Measurements from ENCODE around the gene TPRG1L. TPM values are rescaled to one million over a fixed set of nuclear protein-coding genes. Genes with fewer than 3 reads are reported as not detected.

The TPRG1L gene
- total and polyA plus RNA-seq, 10 of the 15 experiments (the other 5 are each of a cell fraction or from before 2014, with no cell fraction given), result 1.5 to 16.5 (median 8.0) TPM

DNA sequence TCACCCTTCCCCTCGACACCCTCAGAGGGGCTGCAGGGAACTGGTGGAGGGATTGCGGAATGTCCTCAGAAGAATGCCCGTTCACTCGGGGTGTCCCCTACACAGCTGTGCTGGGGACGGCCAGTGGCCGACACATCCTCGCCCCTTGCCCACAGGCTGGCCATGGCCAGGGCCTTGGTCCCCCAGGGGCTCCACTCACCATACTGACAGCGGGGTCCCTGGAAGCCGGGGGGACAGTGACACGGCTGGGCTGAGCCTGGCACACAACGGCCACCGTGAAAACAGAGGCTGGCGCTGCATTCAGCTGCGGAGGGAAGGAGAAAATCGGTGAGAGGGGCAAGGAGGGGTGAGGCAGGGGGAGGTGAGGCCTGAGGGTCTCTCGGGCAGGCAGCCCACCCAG, 45.2 kb upstream of the TPRG1L start:
- in situ Hi-C loops (cut with MboI), result no loop called here
- SMC1A ChIA-PET (ENCODE audit: uncharacterized antibody, unreplicated experiment), result interaction anchor here (0.7 kb wide), 1 partner anchor 1048 kb away, joined by 3 read pairs; no protein-coding TSS in a partner anchor

DNA sequence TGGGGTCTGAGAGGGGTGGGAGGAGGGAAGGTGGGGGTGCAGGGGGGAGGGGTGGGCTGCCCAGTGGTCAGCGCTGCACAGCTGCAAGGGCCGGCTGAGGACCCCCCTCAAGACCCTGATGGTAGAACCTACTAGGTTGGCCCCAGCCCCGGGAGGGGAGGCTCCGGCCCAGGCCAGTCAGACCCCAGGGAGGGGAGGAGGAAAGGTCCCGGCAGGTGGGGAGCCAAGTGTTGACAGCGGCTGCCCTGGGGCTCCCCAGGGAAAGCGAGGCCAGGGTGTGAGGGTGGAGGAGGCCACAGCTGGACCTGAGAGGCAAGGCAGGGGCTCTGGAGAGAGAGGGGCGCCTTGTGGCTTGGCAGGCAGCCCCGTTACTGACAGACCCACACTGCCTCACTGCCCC, 44.6 kb upstream of the TPRG1L start:
- H3K9me3 ChIP-seq (replicated peaks; ENCODE audit: control insufficient read depth, insufficient read depth, low read length), result no peaks in the 10 kb centered on the region; the same call in 2 of the 3 replicates
- BruUV-seq (replicated peaks), result no TSS peak

More for the DNA sequence above, 45.2 kb upstream of the TPRG1L start:
- no peaks in the 10 kb centered on the region for H3K36me3 ChIP-seq (ENCODE audit: control insufficient read depth in 2 of 2, insufficient read depth in 2 of 2, low read length in 1 of 2)
- H3K27me3 ChIP-seq (replicated peaks in 1 of 2; ENCODE audit: control insufficient read depth in 2 of 2, insufficient read depth in 2 of 2, low read length in 1 of 2), result no peaks in the 10 kb centered on the region
- H3K9ac ChIP-seq (ENCODE audit: control insufficient read depth, insufficient read depth, low read length), result no peak overlapping the region
- TF ChIP-seq CBX3 (IDR thresholded peaks at IDR 0.05; ENCODE audit: borderline replicate concordance, low read depth), result no peak
- TF ChIP-seq, protein P1, sequence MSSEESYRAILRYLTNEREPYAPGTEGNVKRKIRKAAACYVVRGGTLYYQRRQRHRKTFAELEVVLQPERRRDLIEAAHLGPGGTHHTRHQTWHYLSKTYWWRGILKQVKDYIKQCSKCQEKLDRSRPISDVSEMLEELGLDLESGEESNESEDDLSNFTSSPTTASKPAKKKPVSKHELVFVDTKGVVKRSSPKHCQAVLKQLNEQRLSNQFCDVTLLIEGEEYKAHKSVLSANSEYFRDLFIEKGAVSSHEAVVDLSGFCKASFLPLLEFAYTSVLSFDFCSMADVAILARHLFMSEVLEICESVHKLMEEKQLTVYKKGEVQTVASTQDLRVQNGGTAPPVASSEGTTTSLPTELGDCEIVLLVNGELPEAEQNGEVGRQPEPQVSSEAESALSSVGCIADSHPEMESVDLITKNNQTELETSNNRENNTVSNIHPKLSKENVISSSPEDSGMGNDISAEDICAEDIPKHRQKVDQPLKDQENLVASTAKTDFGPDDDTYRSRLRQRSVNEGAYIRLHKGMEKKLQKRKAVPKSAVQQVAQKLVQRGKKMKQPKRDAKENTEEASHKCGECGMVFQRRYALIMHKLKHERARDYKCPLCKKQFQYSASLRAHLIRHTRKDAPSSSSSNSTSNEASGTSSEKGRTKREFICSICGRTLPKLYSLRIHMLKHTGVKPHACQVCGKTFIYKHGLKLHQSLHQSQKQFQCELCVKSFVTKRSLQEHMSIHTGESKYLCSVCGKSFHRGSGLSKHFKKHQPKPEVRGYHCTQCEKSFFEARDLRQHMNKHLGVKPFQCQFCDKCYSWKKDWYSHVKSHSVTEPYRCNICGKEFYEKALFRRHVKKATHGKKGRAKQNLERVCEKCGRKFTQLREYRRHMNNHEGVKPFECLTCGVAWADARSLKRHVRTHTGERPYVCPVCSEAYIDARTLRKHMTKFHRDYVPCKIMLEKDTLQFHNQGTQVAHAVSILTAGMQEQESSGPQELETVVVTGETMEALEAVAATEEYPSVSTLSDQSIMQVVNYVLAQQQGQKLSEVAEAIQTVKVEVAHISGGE (CRISPR knock-in tag; IDR thresholded peaks at IDR 0.05), result no peak
- ATAC-seq (no peak), DNase-seq (ENCODE audit: low read depth, low spot score) (no peak), FAIRE-seq (no peak)
- 58% methylated on average over 13 of the region's 16 CpGs for WGBS (ENCODE audit: insufficient coverage, insufficient replicate concordance, low lambda C conversion rate, missing lambda C conversion rate)
- BruUV-seq (replicated peaks), result no TSS peak
- ChIA-PET RAD21 (ENCODE audit: unreplicated experiment) (no interaction called here), CTCF (interaction anchor here (1.0 kb wide), 1 partner anchor 35 kb away, joined by 3 read pairs; no protein-coding TSS in a partner anchor), POLR2A (no interaction called here)
- H3K9me3 ChIP-seq (replicated peaks; ENCODE audit: control insufficient read depth, insufficient read depth, low read length), result no peaks in the 10 kb centered on the region; the same call in 2 of the 3 replicates
- intact Hi-C loops (cut with micrococcal nuclease; ENCODE audit: unreplicated experiment), result no loop called here
- H2AFZ ChIP-seq (ENCODE audit: control insufficient read depth, low read depth, low read length), result no peak overlapping the region
- no peaks in the 10 kb centered on the region for H3K79me2 ChIP-seq (ENCODE audit: control insufficient read depth, insufficient read depth, low read length)
- H3K27ac ChIP-seq (ENCODE audit: control insufficient read depth, insufficient read depth), result no peak overlapping the region
- H3K4me1 ChIP-seq (ENCODE audit: control insufficient read depth, insufficient read depth, low read length), result no peaks in the 10 kb centered on the region
- H3K4me3 ChIP-seq, result no peak overlapping the region
- no peak overlapping the region for H3K4me2 ChIP-seq (ENCODE audit: control insufficient read depth, insufficient read depth)
- no peaks in the 10 kb centered on the region for H4K20me1 ChIP-seq (ENCODE audit: control insufficient read depth, insufficient read depth)

More for the DNA sequence above, 44.6 kb upstream of the TPRG1L start:
- H3K36me3 ChIP-seq (ENCODE audit: control insufficient read depth in 2 of 2, insufficient read depth in 2 of 2, low read length in 1 of 2), result no peaks in the 10 kb centered on the region
- ChIA-PET POLR2A (no interaction called here), SMC1A (ENCODE audit: uncharacterized antibody, unreplicated experiment) (no interaction called here), RAD21 (ENCODE audit: unreplicated experiment) (no interaction called here), CTCF (no interaction called here)
- no peaks in the 10 kb centered on the region for H4K20me1 ChIP-seq (ENCODE audit: control insufficient read depth, insufficient read depth)
- intact Hi-C loops (cut with micrococcal nuclease; ENCODE audit: unreplicated experiment), result no loop called here
- H3K79me2 ChIP-seq (ENCODE audit: control insufficient read depth, insufficient read depth, low read length), result no peaks in the 10 kb centered on the region
- H3K4me1 ChIP-seq (ENCODE audit: control insufficient read depth, insufficient read depth, low read length), result no peaks in the 10 kb centered on the region
- H3K4me3 ChIP-seq, result no peak overlapping the region
- no peak overlapping the region for H3K9ac ChIP-seq (ENCODE audit: control insufficient read depth, insufficient read depth, low read length)
- no peak for TF ChIP-seq TCF12 (IDR thresholded peaks at IDR 0.05; ENCODE audit: low read depth, low read length)
- TF ChIP-seq, protein P2, sequence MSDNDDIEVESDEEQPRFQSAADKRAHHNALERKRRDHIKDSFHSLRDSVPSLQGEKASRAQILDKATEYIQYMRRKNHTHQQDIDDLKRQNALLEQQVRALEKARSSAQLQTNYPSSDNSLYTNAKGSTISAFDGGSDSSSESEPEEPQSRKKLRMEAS (IDR thresholded peaks at IDR 0.05; ENCODE audit: low read depth, low read length), result no peak
- no peak for TF ChIP-seq NFYB (IDR thresholded peaks at IDR 0.05; ENCODE audit: insufficient read depth, low read depth, low read length)
- no peak for TF ChIP-seq SPI1 (IDR thresholded peaks at IDR 0.05; ENCODE audit: borderline replicate concordance, insufficient read depth, low read depth, low read length)
- ATAC-seq (no peak), FAIRE-seq (no peak), DNase-seq (ENCODE audit: low read depth, low spot score) (no peak)
- H3K27me3 ChIP-seq (replicated peaks in 1 of 2; ENCODE audit: control insufficient read depth in 2 of 2, insufficient read depth in 2 of 2, low read length in 1 of 2), result no peaks in the 10 kb centered on the region
- H3K4me2 ChIP-seq (ENCODE audit: control insufficient read depth, insufficient read depth), result no peak overlapping the region
- WGBS (ENCODE audit: insufficient coverage, insufficient replicate concordance, low lambda C conversion rate, missing lambda C conversion rate), result 6% methylated on average over 7 of the region's 9 CpGs
- in situ Hi-C loops (cut with MboI), result no loop called here
- no peak overlapping the region for H2AFZ ChIP-seq (ENCODE audit: control insufficient read depth, low read depth, low read length)
- no peak overlapping the region for H3K27ac ChIP-seq (ENCODE audit: control insufficient read depth, insufficient read depth)

Data from GM12878 (cell line).